ENCODE measurements around the gene NDUFAF8.

Gene NDUFAF8

DNA sequence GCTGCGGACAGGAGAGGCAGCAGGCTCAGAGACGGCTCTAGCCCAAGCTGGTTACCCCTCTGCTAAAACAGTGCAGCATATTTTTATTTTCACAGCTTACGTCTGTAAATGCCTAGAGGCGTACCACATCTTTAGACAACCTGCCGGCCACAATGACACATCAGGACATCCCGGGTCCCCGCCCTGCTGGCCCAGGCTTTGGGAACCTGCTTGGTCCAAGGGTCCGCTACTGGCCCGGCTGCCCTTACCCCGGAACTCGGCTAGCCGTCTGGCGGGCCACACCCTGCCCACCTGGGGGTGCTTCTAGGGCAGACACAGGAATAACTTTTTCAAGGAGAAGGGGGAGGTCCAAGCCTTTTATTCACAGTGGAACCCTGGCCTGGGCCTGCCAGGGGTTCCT is 20.7 kb upstream of the NDUFAF8 start:
- no peak overlapping the region for H3K27ac ChIP-seq (ENCODE audit: insufficient read depth in 1 of 2, low read depth in 1 of 2, low read length in 2 of 2, poor library complexity in 1 of 2, severe bottlenecking in 2 of 2)
- CTCF ChIA-PET, result interaction anchor here (2.8 kb wide), 1 partner anchor 76 kb away, joined by 9 read pairs; no protein-coding TSS in a partner anchor
- no peaks in the 10 kb centered on the region for H3K27me3 ChIP-seq (replicated peaks in 2 of 5; ENCODE audit: control insufficient read depth in 4 of 5, insufficient read depth in 5 of 5, low read length in 4 of 5)
- H3K4me1 ChIP-seq (ENCODE audit: control extremely low read depth in 1 of 4, control insufficient read depth in 4 of 4, insufficient read depth in 4 of 4, low read length in 3 of 4), result peaks cover 0 to 17% (median 16%) of the 10 kb centered on the region in 4 experiments
- peaks cover 4 to 30% (median 19%) of the 10 kb centered on the region in 4 experiments for H3K36me3 ChIP-seq (ENCODE audit: control insufficient read depth in 4 of 4, insufficient read depth in 4 of 4, low read length in 3 of 4)
- no peak for DNase-seq
- H3K9me3 ChIP-seq (ENCODE audit: control extremely low read depth in 1 of 5, control insufficient read depth in 4 of 5, insufficient read depth in 2 of 5, low read depth in 1 of 5, low read length in 4 of 5), result no peaks in the 10 kb centered on the region
- 87% methylated on average over 13 of the region's 13 CpGs for WGBS (ENCODE audit: insufficient coverage)
- no peak overlapping the region for H3K4me3 ChIP-seq (ENCODE audit: control insufficient read depth in 1 of 7, extremely low read depth in 1 of 7, insufficient read depth in 4 of 7, low read depth in 2 of 7, low read length in 6 of 7)
- POLR2A ChIA-PET, result no interaction called here

DNA sequence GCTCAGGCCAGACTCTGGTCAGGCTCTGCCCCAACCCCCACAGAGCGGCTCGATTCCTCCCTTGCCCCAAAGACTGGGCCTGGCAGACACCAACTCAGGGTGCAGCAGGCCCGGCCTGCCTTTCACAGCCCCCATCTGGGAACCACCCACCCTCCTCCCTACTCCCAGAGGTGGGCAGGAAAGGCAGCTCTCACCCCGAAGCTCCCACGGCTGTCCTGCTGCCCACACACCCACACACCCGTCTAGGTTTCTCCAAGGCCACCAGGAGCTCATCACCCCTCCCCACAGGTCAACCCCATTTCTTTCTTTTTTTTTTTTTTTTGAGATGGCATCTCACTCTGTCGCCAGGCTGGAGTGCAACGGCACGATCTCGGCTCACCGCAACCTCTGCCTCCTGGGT is 20.1 kb upstream of the NDUFAF8 start:
- no peak for DNase-seq
- 100% methylated on average over 7 of the region's 11 CpGs for WGBS (ENCODE audit: insufficient coverage)
- Histone ChIP-seq H3K36me3 (ENCODE audit: control insufficient read depth in 4 of 4, insufficient read depth in 4 of 4, low read length in 3 of 4) (peaks cover 4 to 30% (median 19%) of the 10 kb centered on the region in 4 experiments), H3K27me3 (replicated peaks in 2 of 5; ENCODE audit: control insufficient read depth in 4 of 5, insufficient read depth in 5 of 5, low read length in 4 of 5) (no peaks in the 10 kb centered on the region), H3K9me3 (ENCODE audit: control extremely low read depth in 1 of 5, control insufficient read depth in 4 of 5, insufficient read depth in 2 of 5, low read depth in 1 of 5, low read length in 4 of 5) (no peaks in the 10 kb centered on the region), H3K4me1 (ENCODE audit: control extremely low read depth in 1 of 4, control insufficient read depth in 4 of 4, insufficient read depth in 4 of 4, low read length in 3 of 4) (peaks cover 5 to 22% (median 21%) of the 10 kb centered on the region in 4 experiments), H3K27ac (ENCODE audit: insufficient read depth in 1 of 2, low read depth in 1 of 2, low read length in 2 of 2, poor library complexity in 1 of 2, severe bottlenecking in 2 of 2) (no peak overlapping the region), H3K4me3 (ENCODE audit: control insufficient read depth in 1 of 7, extremely low read depth in 1 of 7, insufficient read depth in 4 of 7, low read depth in 2 of 7, low read length in 6 of 7) (no peak overlapping the region)
- CTCF ChIA-PET, result interaction anchor here (1.0 to 2.8 kb wide), 3 partner anchors 9 to 77 kb away, joined by 3 to 9 read pairs (median 3); no protein-coding TSS in a partner anchor
- POLR2A ChIA-PET, result no interaction called here

DNA sequence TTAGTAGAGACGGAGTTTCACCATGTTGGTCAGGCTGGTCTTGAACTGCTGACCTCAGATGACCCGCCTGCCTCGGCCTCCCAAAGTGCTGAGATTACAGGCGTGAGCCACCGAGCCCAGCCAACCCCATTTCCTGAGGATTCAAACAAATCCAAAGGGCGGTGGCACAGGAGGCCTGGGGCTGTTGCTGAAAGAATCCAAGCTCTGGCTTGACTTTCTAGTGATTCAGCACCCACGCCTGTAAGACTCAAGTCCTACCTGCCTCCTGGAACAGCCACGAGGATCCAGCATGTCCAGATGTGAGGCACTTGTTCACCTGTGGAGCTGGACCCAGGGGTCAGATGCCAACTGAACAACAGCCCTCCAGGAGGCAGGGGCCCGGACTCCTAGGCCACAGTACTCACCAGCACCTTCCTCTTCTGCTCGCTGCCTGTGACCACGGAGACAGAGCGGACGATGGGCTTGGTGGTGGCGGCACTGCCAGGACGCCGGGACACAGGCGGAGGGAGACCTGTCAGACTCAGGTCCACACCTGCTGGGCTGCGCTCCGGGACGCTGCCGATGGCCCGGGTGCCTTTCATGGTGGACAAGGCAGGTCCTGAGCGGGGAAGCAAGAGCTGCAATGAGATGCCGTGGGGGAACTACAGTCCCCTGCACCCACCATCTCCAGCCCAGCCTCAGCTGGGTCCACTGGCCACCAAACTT is 19.5 kb upstream of the NDUFAF8 start:
- ChIA-PET CTCF (interaction anchor here (1.0 to 2.8 kb wide), 3 partner anchors 9 to 77 kb away, joined by 3 to 9 read pairs (median 3); no protein-coding TSS in a partner anchor), POLR2A (no interaction called here)
- Histone ChIP-seq H3K9me3 (ENCODE audit: control extremely low read depth in 1 of 5, control insufficient read depth in 4 of 5, insufficient read depth in 2 of 5, low read depth in 1 of 5, low read length in 4 of 5) (no peaks in the 10 kb centered on the region), H3K27ac (ENCODE audit: insufficient read depth in 1 of 2, low read depth in 1 of 2, low read length in 2 of 2, poor library complexity in 1 of 2, severe bottlenecking in 2 of 2) (no peak overlapping the region), H3K27me3 (replicated peaks in 2 of 5; ENCODE audit: control insufficient read depth in 4 of 5, insufficient read depth in 5 of 5, low read length in 4 of 5) (no peaks in the 10 kb centered on the region), H3K4me3 (ENCODE audit: control insufficient read depth in 1 of 7, extremely low read depth in 1 of 7, insufficient read depth in 4 of 7, low read depth in 2 of 7, low read length in 6 of 7) (no peak overlapping the region), H3K36me3 (ENCODE audit: control insufficient read depth in 4 of 4, insufficient read depth in 4 of 4, low read length in 3 of 4) (peaks cover 4 to 30% (median 19%) of the 10 kb centered on the region in 4 experiments), H3K4me1 (ENCODE audit: control extremely low read depth in 1 of 4, control insufficient read depth in 4 of 4, insufficient read depth in 4 of 4, low read length in 3 of 4) (peaks cover 5 to 25% (median 25%) of the 10 kb centered on the region in 4 experiments)
- 96% methylated on average over 24 of the region's 24 CpGs for WGBS (ENCODE audit: insufficient coverage)
- DNase-seq, result no peak

DNA sequence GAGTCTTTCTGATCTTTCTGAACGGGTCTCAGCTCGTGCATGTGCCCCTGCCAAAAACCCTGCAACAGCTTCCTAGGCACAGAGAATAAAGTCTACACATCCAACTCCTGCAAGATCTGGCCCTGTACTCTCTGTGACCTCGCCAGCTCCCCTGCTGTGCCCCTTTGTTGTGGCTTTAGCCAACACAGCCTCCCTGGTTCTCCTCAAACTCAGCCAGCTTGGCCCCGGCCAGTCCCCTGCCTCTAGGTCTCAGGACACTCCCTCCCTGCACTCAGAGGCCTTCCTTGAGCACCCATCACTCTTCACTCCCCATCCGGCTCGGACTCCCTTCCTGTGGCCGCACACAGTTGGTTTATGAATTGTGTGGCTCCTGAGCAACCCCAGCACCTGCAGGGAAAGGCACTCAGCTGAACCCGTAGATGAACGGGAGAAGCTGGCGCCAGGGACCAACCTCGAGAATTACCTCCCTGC is 17.7 kb upstream of the NDUFAF8 start:
- POLR2A ChIA-PET, result no interaction called here
- 94% methylated on average over 11 of the region's 11 CpGs for WGBS (ENCODE audit: insufficient coverage)
- H3K27me3 ChIP-seq (replicated peaks in 2 of 5; ENCODE audit: control insufficient read depth in 4 of 5, insufficient read depth in 5 of 5, low read length in 4 of 5), result no peaks in the 10 kb centered on the region

DNA sequence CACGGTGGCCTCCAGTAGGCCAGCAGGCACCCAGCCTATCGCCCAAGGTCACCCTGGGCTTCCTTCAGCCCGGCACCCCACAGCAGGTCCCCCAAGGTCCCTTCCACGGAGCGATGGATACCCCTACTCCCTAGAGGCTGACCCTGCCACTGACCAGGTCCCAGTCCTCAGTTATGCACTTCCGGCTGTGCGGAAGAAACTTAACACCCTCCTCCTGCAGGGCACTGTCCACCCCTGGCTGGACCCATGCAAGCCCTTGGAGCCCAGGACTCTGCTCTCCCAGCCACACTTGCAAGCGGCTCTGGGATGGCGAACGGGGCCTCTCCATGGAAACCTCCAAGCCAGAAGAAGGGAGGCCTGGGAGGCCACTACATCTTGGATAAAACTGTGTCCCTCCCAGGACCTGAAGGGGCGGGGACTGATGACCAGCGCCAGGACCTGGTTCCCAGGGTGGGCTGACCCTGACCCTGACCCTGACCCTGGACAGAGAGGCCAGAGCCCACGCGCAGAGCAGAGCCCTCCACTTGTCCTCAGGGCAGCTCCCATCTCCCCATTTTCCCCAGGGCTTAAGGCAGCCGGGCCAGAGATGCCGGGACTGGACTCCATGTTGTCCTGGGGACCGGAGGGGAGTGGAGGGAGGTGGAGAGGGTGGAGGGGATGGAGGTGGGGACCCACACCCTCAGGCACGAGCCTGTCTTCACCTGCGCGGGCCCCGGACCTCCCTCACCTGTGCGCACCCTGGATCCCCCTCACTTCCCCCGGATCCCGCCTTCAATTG is 17.1 kb upstream of the NDUFAF8 start:
- POLR2A ChIA-PET, result no interaction called here
- DNase-seq, result no peak
- H3K27ac ChIP-seq (ENCODE audit: insufficient read depth in 1 of 2, low read depth in 1 of 2, low read length in 2 of 2, poor library complexity in 1 of 2, severe bottlenecking in 2 of 2), result peak overlapping the region in 1 of 2 experiments; percentile 64
- 39% methylated on average over 23 of the region's 24 CpGs for WGBS (ENCODE audit: insufficient coverage)
- peaks cover 5 to 25% (median 25%) of the 10 kb centered on the region in 4 experiments for H3K4me1 ChIP-seq (ENCODE audit: control extremely low read depth in 1 of 4, control insufficient read depth in 4 of 4, insufficient read depth in 4 of 4, low read length in 3 of 4)
- no peaks in the 10 kb centered on the region for H3K27me3 ChIP-seq (replicated peaks in 2 of 5; ENCODE audit: control insufficient read depth in 4 of 5, insufficient read depth in 5 of 5, low read length in 4 of 5)
- peaks cover 2 to 23% (median 14%) of the 10 kb centered on the region in 4 experiments for H3K36me3 ChIP-seq (ENCODE audit: control insufficient read depth in 4 of 4, insufficient read depth in 4 of 4, low read length in 3 of 4)
- H3K4me3 ChIP-seq (ENCODE audit: control insufficient read depth in 1 of 7, extremely low read depth in 1 of 7, insufficient read depth in 4 of 7, low read depth in 2 of 7, low read length in 6 of 7), result peak overlapping the region; percentile 59 to 83 (median 77)
- H3K9me3 ChIP-seq (ENCODE audit: control extremely low read depth in 1 of 5, control insufficient read depth in 4 of 5, insufficient read depth in 2 of 5, low read depth in 1 of 5, low read length in 4 of 5), result peaks cover 0 to 4% (median 0%) of the 10 kb centered on the region in 5 experiments
- CTCF ChIA-PET, result interaction anchor here (1.0 to 1.4 kb wide), 3 partner anchors 10 to 17 kb away, joined by 3 to 4 read pairs (median 4); partner anchors contain the start of genes NDUFAF8 and TEPSIN

More for the DNA sequence above, 17.7 kb upstream of the NDUFAF8 start:
- no peak for DNase-seq
- Histone ChIP-seq H3K36me3 (ENCODE audit: control insufficient read depth in 4 of 4, insufficient read depth in 4 of 4, low read length in 3 of 4) (peaks cover 4 to 29% (median 19%) of the 10 kb centered on the region in 4 experiments), H3K27ac (ENCODE audit: insufficient read depth in 1 of 2, low read depth in 1 of 2, low read length in 2 of 2, poor library complexity in 1 of 2, severe bottlenecking in 2 of 2) (no peak overlapping the region), H3K4me3 (ENCODE audit: control insufficient read depth in 1 of 7, extremely low read depth in 1 of 7, insufficient read depth in 4 of 7, low read depth in 2 of 7, low read length in 6 of 7) (no peak overlapping the region), H3K9me3 (ENCODE audit: control extremely low read depth in 1 of 5, control insufficient read depth in 4 of 5, insufficient read depth in 2 of 5, low read depth in 1 of 5, low read length in 4 of 5) (peaks cover 0 to under 1% (median 0%) of the 10 kb centered on the region in 5 experiments), H3K4me1 (ENCODE audit: control extremely low read depth in 1 of 4, control insufficient read depth in 4 of 4, insufficient read depth in 4 of 4, low read length in 3 of 4) (peaks cover 5 to 25% (median 25%) of the 10 kb centered on the region in 4 experiments)
- CTCF ChIA-PET, result interaction anchor here (1.3 to 2.8 kb wide), 3 partner anchors 11 to 79 kb away, joined by 4 to 9 read pairs (median 4); partner anchors contain the start of genes NDUFAF8 and TEPSIN

DNA sequence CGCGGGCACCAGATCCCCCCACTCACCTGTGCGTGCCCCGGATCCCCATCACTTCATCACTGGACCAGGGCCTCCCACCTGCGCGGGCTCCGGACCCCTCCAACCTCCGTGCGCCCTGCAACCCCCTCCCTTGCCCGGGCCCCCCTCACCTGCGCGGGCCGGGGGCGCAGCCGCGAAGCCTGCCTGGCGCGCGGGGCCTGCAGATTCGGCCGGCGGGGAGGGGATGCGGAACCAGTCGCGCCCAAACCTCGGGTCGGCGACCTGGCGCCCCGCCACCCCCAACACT is 16.6 kb upstream of the NDUFAF8 start:
- 0% methylated on average over 21 of the region's 30 CpGs for WGBS (ENCODE audit: insufficient coverage)
- ChIA-PET POLR2A (interaction anchor here (0.6 kb wide), 1 partner anchor 339 kb away, joined by 3 read pairs; no protein-coding TSS in a partner anchor), CTCF (interaction anchor here (1.0 kb wide), 1 partner anchor 9 kb away, joined by 3 read pairs; no protein-coding TSS in a partner anchor)
- Histone ChIP-seq H3K27ac (ENCODE audit: insufficient read depth in 1 of 2, low read depth in 1 of 2, low read length in 2 of 2, poor library complexity in 1 of 2, severe bottlenecking in 2 of 2) (peak overlapping the region in 1 of 2 experiments; percentile 64), H3K27me3 (replicated peaks in 2 of 5; ENCODE audit: control insufficient read depth in 4 of 5, insufficient read depth in 5 of 5, low read length in 4 of 5) (no peaks in the 10 kb centered on the region), H3K9me3 (ENCODE audit: control extremely low read depth in 1 of 5, control insufficient read depth in 4 of 5, insufficient read depth in 2 of 5, low read depth in 1 of 5, low read length in 4 of 5) (peaks cover 0 to 4% (median 0%) of the 10 kb centered on the region in 5 experiments), H3K36me3 (ENCODE audit: control insufficient read depth in 4 of 4, insufficient read depth in 4 of 4, low read length in 3 of 4) (peaks cover 2 to 17% (median 10%) of the 10 kb centered on the region in 4 experiments), H3K4me3 (ENCODE audit: control insufficient read depth in 1 of 7, extremely low read depth in 1 of 7, insufficient read depth in 4 of 7, low read depth in 2 of 7, low read length in 6 of 7) (peak overlapping the region; percentile 59 to 83 (median 77)), H3K4me1 (ENCODE audit: control extremely low read depth in 1 of 4, control insufficient read depth in 4 of 4, insufficient read depth in 4 of 4, low read length in 3 of 4) (peaks cover 5 to 26% (median 25%) of the 10 kb centered on the region in 4 experiments)
- DNase-seq, result no peak
